Measurements from ENCODE around the gene SLAMF7. TPM values are rescaled to one million over a fixed set of nuclear protein-coding genes. Genes with fewer than 3 reads are reported as not detected.
A peak's percentile ranks its signal among the peaks of the same experiment; 100 is the strongest.

Gene SLAMF7
- total and polyA plus RNA-seq, 2 experiments from 2014 or later = 0.11 TPM; not detected in 1

DNA sequence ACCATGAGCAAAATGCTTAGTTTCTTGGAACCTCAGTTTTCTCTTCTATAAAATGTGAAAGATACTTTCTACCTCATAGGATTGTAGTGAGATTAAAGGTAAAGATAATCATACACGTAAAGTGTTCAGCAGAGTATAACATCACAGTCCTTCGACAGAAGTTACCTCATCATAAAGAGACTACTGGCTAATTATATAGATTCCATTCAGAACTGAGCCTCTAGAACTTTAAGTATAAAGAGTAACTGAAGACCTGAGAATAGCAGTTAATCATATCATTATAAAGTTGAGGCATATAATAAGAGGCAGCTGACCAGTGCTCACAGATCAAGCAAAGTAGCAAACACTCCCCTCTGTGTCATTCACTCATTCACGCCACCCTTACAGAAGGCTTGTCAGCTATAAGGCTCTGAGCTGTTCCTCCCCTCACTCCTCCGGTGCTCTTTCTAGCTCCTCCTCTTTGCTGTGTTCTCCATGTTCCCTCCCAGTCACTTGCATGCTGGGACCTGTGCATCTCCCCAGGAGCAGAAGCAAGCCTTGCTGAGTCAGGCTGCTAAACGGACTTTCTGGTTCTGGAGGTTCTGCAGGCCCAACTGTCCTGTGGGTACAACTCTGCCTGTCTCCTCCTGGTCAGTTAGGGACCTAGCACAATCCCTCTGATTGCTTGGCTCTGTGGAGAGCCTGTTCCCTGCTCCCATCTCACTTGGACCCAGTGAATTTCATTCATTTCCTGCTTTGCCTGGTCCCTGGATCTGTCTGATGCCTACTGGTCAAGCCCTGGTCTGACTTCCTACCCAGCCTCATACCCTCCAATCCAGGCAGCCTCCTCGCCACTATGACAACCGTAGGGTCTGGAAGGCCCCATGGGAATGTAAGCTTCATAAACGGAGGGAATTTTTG is 28.6 kb downstream of the SLAMF7 start:
- H3K27me3 ChIP-seq (ENCODE audit: insufficient read depth) = no peaks in the 10 kb centered on the region
- DNase-seq (ENCODE audit: low spot score) = no peak
- H3K9me2 ChIP-seq (ENCODE audit: insufficient read depth) = no peaks in the 10 kb centered on the region
- Mint-ChIP-seq H3K36me3 (ENCODE audit: low read depth) (no peaks in the 10 kb centered on the region), H3K27ac (no peak overlapping the region), H3K4me3 (no peak overlapping the region), H3K4me1 (peaks cover 6% of the 10 kb centered on the region; the same call in 2 of the 3 replicates), H3K9me3 (no peaks in the 10 kb centered on the region), H3K27me3 (ENCODE audit: insufficient read depth, low read depth, poor library complexity) (no peaks in the 10 kb centered on the region)
- TF ChIP-seq ZNF462 (CRISPR knock-in tag; IDR thresholded peaks at IDR 0.05) (no peak), ZNF114 (CRISPR knock-in tag; IDR thresholded peaks at IDR 0.05) (no peak), JUNB (IDR thresholded peaks at IDR 0.05; ENCODE audit: unreplicated experiment) (no peak), STAT1 (IDR thresholded peaks at IDR 0.05; ENCODE audit: unreplicated experiment) (no peak), POLR2AphosphoS5 (IDR thresholded peaks at IDR 0.05; ENCODE audit: low read depth) (no peak), ZNF331 (CRISPR knock-in tag; IDR thresholded peaks at IDR 0.05; ENCODE audit: low read depth) (no peak), EZH2 (IDR thresholded peaks at IDR 0.05; ENCODE audit: low read depth, unreplicated experiment) (no peak), EZH2phosphoT487 (IDR thresholded peaks at IDR 0.05; ENCODE audit: unreplicated experiment) (no peak), ETS1 (IDR thresholded peaks at IDR 0.05) (no peak), NANOG (IDR thresholded peaks at IDR 0.05; ENCODE audit: borderline replicate concordance) (no peak), CREB1 (CRISPR knock-in tag; IDR thresholded peaks at IDR 0.05; ENCODE audit: low read depth) (no peak)
- TF ChIP-seq, protein P1, sequence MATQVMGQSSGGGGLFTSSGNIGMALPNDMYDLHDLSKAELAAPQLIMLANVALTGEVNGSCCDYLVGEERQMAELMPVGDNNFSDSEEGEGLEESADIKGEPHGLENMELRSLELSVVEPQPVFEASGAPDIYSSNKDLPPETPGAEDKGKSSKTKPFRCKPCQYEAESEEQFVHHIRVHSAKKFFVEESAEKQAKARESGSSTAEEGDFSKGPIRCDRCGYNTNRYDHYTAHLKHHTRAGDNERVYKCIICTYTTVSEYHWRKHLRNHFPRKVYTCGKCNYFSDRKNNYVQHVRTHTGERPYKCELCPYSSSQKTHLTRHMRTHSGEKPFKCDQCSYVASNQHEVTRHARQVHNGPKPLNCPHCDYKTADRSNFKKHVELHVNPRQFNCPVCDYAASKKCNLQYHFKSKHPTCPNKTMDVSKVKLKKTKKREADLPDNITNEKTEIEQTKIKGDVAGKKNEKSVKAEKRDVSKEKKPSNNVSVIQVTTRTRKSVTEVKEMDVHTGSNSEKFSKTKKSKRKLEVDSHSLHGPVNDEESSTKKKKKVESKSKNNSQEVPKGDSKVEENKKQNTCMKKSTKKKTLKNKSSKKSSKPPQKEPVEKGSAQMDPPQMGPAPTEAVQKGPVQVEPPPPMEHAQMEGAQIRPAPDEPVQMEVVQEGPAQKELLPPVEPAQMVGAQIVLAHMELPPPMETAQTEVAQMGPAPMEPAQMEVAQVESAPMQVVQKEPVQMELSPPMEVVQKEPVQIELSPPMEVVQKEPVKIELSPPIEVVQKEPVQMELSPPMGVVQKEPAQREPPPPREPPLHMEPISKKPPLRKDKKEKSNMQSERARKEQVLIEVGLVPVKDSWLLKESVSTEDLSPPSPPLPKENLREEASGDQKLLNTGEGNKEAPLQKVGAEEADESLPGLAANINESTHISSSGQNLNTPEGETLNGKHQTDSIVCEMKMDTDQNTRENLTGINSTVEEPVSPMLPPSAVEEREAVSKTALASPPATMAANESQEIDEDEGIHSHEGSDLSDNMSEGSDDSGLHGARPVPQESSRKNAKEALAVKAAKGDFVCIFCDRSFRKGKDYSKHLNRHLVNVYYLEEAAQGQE (IDR thresholded peaks at IDR 0.05; ENCODE audit: unreplicated experiment) = no peak
- TF ChIP-seq, protein P2, sequence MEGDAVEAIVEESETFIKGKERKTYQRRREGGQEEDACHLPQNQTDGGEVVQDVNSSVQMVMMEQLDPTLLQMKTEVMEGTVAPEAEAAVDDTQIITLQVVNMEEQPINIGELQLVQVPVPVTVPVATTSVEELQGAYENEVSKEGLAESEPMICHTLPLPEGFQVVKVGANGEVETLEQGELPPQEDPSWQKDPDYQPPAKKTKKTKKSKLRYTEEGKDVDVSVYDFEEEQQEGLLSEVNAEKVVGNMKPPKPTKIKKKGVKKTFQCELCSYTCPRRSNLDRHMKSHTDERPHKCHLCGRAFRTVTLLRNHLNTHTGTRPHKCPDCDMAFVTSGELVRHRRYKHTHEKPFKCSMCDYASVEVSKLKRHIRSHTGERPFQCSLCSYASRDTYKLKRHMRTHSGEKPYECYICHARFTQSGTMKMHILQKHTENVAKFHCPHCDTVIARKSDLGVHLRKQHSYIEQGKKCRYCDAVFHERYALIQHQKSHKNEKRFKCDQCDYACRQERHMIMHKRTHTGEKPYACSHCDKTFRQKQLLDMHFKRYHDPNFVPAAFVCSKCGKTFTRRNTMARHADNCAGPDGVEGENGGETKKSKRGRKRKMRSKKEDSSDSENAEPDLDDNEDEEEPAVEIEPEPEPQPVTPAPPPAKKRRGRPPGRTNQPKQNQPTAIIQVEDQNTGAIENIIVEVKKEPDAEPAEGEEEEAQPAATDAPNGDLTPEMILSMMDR (conservative IDR thresholded peaks at IDR 0.05; ENCODE audit: low read depth in 2 of 2) = no peak
- H2AFZ ChIP-seq = peak overlapping the region; percentile 68
- H4K20me1 ChIP-seq (replicated peaks; ENCODE audit: insufficient read depth) = no peaks in the 10 kb centered on the region
- no peak overlapping the region for H3K27ac ChIP-seq (ENCODE audit: low read depth)
- no peaks in the 10 kb centered on the region for H3F3A ChIP-seq (replicated peaks; ENCODE audit: low read depth)
- H3K79me2 ChIP-seq (replicated peaks; ENCODE audit: insufficient read depth) = no peaks in the 10 kb centered on the region
- H3K4me1 ChIP-seq (ENCODE audit: insufficient read depth) = no peaks in the 10 kb centered on the region
- H3K36me3 ChIP-seq (ENCODE audit: insufficient read depth) = 0 out of 2 replicates have a peak, but pooled peaks cover 3% of the 10 kb centered on the region
- H3K4me3 ChIP-seq = no peak overlapping the region
- ATAC-seq = peak; percentile 35
- no peak overlapping the region for H3K4me2 ChIP-seq
